NCI-H1048 (cell line): ENCODE results near the gene ANKRD16.
A peak's percentile ranks its signal among the peaks of the same experiment; 100 is the strongest.
"Not testable (repeated sequence)": the region's sequence is repeated elsewhere in the genome, so short reads cannot be mapped to it uniquely, and the experiment has no call there.

Experiments
- DNase-seq: peaks from one replicate; lab custom pipeline; 2025; lab: John Stamatoyannopoulos, UW

The ANKRD16 gene

GRCh38 chr10:5889624-5890451 is at the start of gene ANKRD16, which contains the start of gene FBH1:
Gene ANKRD16 (minus strand): TSS chr10:5889893. CDS start chr10:5889354, 539 bp downstream.
Gene FBH1 (plus strand): TSS chr10:5890243. CDS start chr10:5890346, 103 bp downstream.
- DNase-seq, result peak; percentile 87

- DNase-seq, result no peak
These were observed 48.6 kb upstream of the ANKRD16 start for GRCh38 chr10:5938291-5938690.

- DNase-seq, result no peak
These were observed 47.3 kb upstream of the ANKRD16 start for GRCh38 chr10:5937016-5937415.

- DNase-seq, result no peak
These were observed 45.9 kb upstream of the ANKRD16 start for GRCh38 chr10:5935628-5936027.

- no peak for DNase-seq
These were observed 44.3 kb upstream of the ANKRD16 start for GRCh38 chr10:5933909-5934546.

GRCh38 chr10:5932345-5932744 is 42.7 kb upstream of the ANKRD16 start:
- no peak for DNase-seq

- no peak for DNase-seq
These were observed 40.6 kb upstream of the ANKRD16 start for GRCh38 chr10:5930272-5930671.

- no peak for DNase-seq
These were observed 39.7 kb upstream of the ANKRD16 start for GRCh38 chr10:5929442-5929841.

GRCh38 chr10:5927306-5927705 is 37.6 kb upstream of the ANKRD16 start:
- DNase-seq, result no peak

GRCh38 chr10:5924889-5925288 is 35.2 kb upstream of the ANKRD16 start:
- no peak for DNase-seq

- no peak for DNase-seq
These were observed 32.1 kb upstream of the ANKRD16 start for GRCh38 chr10:5921746-5922145.

- DNase-seq, result no peak
These were observed 29.9 kb upstream of the ANKRD16 start for GRCh38 chr10:5919568-5919967.

GRCh38 chr10:5918763-5919162 is 29.1 kb upstream of the ANKRD16 start:
- no peak for DNase-seq

- no peak for DNase-seq
These were observed 27.6 kb upstream of the ANKRD16 start for GRCh38 chr10:5917305-5917704.

- DNase-seq, result no peak
These were observed 25.8 kb upstream of the ANKRD16 start for GRCh38 chr10:5915451-5915850.

- no peak for DNase-seq
These were observed 24.0 kb upstream of the ANKRD16 start for GRCh38 chr10:5913736-5914135.

- no peak for DNase-seq
These were observed 22.0 kb upstream of the ANKRD16 start for GRCh38 chr10:5911670-5912069.

GRCh38 chr10:5910323-5911100 is 20.8 kb upstream of the ANKRD16 start:
- DNase-seq, result no peak

- not testable (repeated sequence) for DNase-seq
These were observed 19.0 kb upstream of the ANKRD16 start for GRCh38 chr10:5908676-5909075.

GRCh38 chr10:5906651-5907050 is 17.0 kb upstream of the ANKRD16 start:
- no peak for DNase-seq

GRCh38 chr10:5905854-5906507 is 16.3 kb upstream of the ANKRD16 start:
- no peak for DNase-seq

- no peak for DNase-seq
These were observed 14.5 kb upstream of the ANKRD16 start for GRCh38 chr10:5904227-5904626.
